Astrocyte (in vitro differentiated cells and primary cell): ENCODE data around the gene SCARF2.

Experiments
- CTCF ChIP-seq: IDR thresholded peaks from 2 replicates; pipeline ENCODE4 v1.5.1; 2011; ENCODE audit warnings: low read depth, mild to moderate bottlenecking, inconsistent platforms, low read length, moderate library complexity; ENCODE audit not compliant: insufficient read depth
- EZH2 ChIP-seq: IDR thresholded peaks from 2 replicates; pipeline ENCODE4 v1.6.1; 2012; ENCODE audit warnings: mild to moderate bottlenecking, low read length, inconsistent platforms; ENCODE audit not compliant: insufficient read depth

GRCh38 chr22:20389288-20389687 is 48.3 kb downstream of the SCARF2 start:
- TF ChIP-seq CTCF: no peak
- TF ChIP-seq EZH2: no peak
